NB4 (cell line): ENCODE results near the gene NCOR1.

Source experiments
- MYC ChIP-seq: IDR thresholded peaks from 2 replicates; pipeline ENCODE4 v1.6.1; 2011; ENCODE audit warnings: low read depth, low read length
- POLR2A ChIP-seq: IDR thresholded peaks from 2 replicates; pipeline ENCODE4 v1.6.1; 2011; ENCODE audit warnings: mild to moderate bottlenecking; ENCODE audit not compliant: insufficient read length; ENCODE audit errors: extremely low read depth
- TF ChIP-seq, protein P1 (sequence below): IDR thresholded peaks from one replicate; pipeline ENCODE4 v1.5.1; 2012; ENCODE audit warnings: low read depth, low read length
- TF ChIP-seq, protein P2 (sequence below): IDR thresholded peaks from 2 replicates; pipeline ENCODE4 v1.6.1; 2011; ENCODE audit warnings: low read depth, low read length

DNA sequence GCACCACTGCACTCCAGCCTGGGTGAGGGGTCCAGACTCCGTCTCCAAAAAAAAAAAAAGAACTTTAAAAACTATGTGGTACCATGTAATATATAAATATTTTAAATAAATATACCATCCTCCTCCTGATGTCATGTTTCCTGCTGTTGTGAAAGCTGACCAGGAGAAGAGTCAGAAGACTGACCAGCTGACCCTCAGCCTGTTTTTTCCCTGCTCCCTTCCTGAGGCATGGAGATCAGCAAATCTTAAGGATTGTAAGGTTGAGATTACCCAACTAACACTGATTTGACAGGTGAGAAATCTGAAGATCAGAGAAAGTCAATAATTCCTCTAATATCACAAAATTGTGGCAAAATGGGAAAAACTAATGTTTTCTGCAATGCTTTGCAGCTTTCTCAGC is 18.1 kb downstream of the NCOR1 start:
- TF ChIP-seq, protein P1, sequence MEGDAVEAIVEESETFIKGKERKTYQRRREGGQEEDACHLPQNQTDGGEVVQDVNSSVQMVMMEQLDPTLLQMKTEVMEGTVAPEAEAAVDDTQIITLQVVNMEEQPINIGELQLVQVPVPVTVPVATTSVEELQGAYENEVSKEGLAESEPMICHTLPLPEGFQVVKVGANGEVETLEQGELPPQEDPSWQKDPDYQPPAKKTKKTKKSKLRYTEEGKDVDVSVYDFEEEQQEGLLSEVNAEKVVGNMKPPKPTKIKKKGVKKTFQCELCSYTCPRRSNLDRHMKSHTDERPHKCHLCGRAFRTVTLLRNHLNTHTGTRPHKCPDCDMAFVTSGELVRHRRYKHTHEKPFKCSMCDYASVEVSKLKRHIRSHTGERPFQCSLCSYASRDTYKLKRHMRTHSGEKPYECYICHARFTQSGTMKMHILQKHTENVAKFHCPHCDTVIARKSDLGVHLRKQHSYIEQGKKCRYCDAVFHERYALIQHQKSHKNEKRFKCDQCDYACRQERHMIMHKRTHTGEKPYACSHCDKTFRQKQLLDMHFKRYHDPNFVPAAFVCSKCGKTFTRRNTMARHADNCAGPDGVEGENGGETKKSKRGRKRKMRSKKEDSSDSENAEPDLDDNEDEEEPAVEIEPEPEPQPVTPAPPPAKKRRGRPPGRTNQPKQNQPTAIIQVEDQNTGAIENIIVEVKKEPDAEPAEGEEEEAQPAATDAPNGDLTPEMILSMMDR: no peak
- TF ChIP-seq POLR2A: no peak
- TF ChIP-seq MYC: no peak
- TF ChIP-seq, protein P2, sequence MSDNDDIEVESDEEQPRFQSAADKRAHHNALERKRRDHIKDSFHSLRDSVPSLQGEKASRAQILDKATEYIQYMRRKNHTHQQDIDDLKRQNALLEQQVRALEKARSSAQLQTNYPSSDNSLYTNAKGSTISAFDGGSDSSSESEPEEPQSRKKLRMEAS: no peak
